ENCODE measurements around the gene FBXO31. TPM values are rescaled to one million over a fixed set of nuclear protein-coding genes. Genes with fewer than 3 reads are reported as not detected.

FBXO31 gene
- total and polyA plus RNA-seq, 9 of the 15 experiments (the other 6 are each of a cell fraction or from before 2014, with no cell fraction given) = 0.18 to 33.3 (median 10.9) TPM

GRCh38 chr16:87387942-87388817 lies 4.6 kb upstream of the FBXO31 start (continued):
- TF ChIP-seq SMARCA5 (IDR thresholded peaks at IDR 0.05) (no peak), FOXA3 (CRISPR knock-in tag; conservative IDR thresholded peaks at IDR 0.05 in 1 of 2, IDR thresholded peaks at IDR 0.05 in 1 of 2) (peak; percentile 93 to 97), TSHZ1 (CRISPR knock-in tag; IDR thresholded peaks at IDR 0.05) (peak; percentile 70), ELF4 (CRISPR knock-in tag; IDR thresholded peaks at IDR 0.05) (no peak), IRF2 (CRISPR knock-in tag; IDR thresholded peaks at IDR 0.05) (no peak), ARNT (IDR thresholded peaks at IDR 0.05) (no peak; a peak in 1 of 4 replicates), CLOCK (CRISPR knock-in tag; IDR thresholded peaks at IDR 0.05; ENCODE audit: borderline replicate concordance) (no peak), NR2C2 (CRISPR knock-in tag; IDR thresholded peaks at IDR 0.05) (no peak), NR2C2 (tag; IDR thresholded peaks at IDR 0.05) (peak; percentile 95), ZBTB17 (CRISPR knock-in tag; IDR thresholded peaks at IDR 0.05) (peak; percentile 56; the same call in 1 of the 2 replicates), SMC3 (conservative IDR thresholded peaks at IDR 0.05; ENCODE audit: insufficient read depth, low read depth, low read length) (no peak), ATF7 (IDR thresholded peaks at IDR 0.05) (peak; percentile 99), ZC3H11A (IDR thresholded peaks at IDR 0.05; ENCODE audit: low read depth, low read length) (no peak), HSF4 (CRISPR knock-in tag; IDR thresholded peaks at IDR 0.05; ENCODE audit: borderline replicate concordance) (peak; percentile 84; the same call in 1 of the 2 replicates), DIDO1 (tag; IDR thresholded peaks at IDR 0.05; ENCODE audit: low read depth) (0 out of 2 replicates have a peak, but pooled peaks have one; percentile 42), ZNF143 (CRISPR knock-in tag; IDR thresholded peaks at IDR 0.05) (no peak), HDAC3 (IDR thresholded peaks at IDR 0.05; ENCODE audit: borderline replicate concordance, partially characterized antibody) (peak; percentile 63), GATAD2A (IDR thresholded peaks at IDR 0.05) (no peak), SREBF2 (CRISPR knock-in tag; IDR thresholded peaks at IDR 0.05) (no peak), LARP7 (IDR thresholded peaks at IDR 0.05) (0 out of 2 replicates have a peak, but pooled peaks have one; percentile 4), ZKSCAN8 (CRISPR knock-in tag; IDR thresholded peaks at IDR 0.05) (peak; percentile 71), CHD4 (IDR thresholded peaks at IDR 0.05; ENCODE audit: insufficient read depth, insufficient replicate concordance, low read depth, low read length, poor library complexity, severe bottlenecking) (no peak), POLR2A (conservative IDR thresholded peaks at IDR 0.05) (peak; percentile 74), ZNF175 (CRISPR knock-in tag; IDR thresholded peaks at IDR 0.05; ENCODE audit: low read depth) (peak; percentile 98)

All from K562 (cell line).